SK-N-SH treated with all-trans-retinoic acid at 6 μM for 48 hours (cell line): ENCODE results near the gene CPSF4L.

ENCODE experiments used
- ATAC-seq: fragments of 200-7000 bp; cut with Tn5 transposase; 3 replicates; pipeline ENCODE4 v1.9.1; 2020; ENCODE audit warnings: mild to moderate bottlenecking, moderate library complexity
- ARNTL ChIP-seq: fragments of 450-650 bp; formaldehyde crosslinking; IDR thresholded peaks from 2 replicates; pipeline ENCODE4 v1.5.0; 2020; ENCODE audit warnings: low read depth, mild to moderate bottlenecking, moderate library complexity, borderline replicate concordance
- BACH2 ChIP-seq: fragments of 250-450 bp; sonication (Bioruptor Pico); IDR thresholded peaks from 2 replicates; pipeline ENCODE4 v1.9.0; 2021; ENCODE audit warnings: mild to moderate bottlenecking, borderline replicate concordance
- ISL1 ChIP-seq: fragments of 250-450 bp; sonication (Bioruptor Pico); IDR thresholded peaks from 2 replicates; pipeline ENCODE4 v2.1.2; 2022; ENCODE audit warnings: mild to moderate bottlenecking, moderate library complexity
- TCF4 ChIP-seq: fragments of 250-450 bp; sonication (Bioruptor Pico); IDR thresholded peaks from 2 replicates; pipeline ENCODE4 v1.8.0; 2021; ENCODE audit warnings: mild to moderate bottlenecking, moderate library complexity, borderline replicate concordance
- TOX ChIP-seq: fragments of 250-450 bp; sonication (Bioruptor Pico); IDR thresholded peaks from 2 replicates; pipeline ENCODE4 v1.8.0; 2021; ENCODE audit warnings: mild to moderate bottlenecking, moderate library complexity, borderline replicate concordance
- ZC3H10 ChIP-seq: fragments of 250-450 bp; sonication (Bioruptor Pico); IDR thresholded peaks from 2 replicates; pipeline ENCODE4 v1.5.1; 2021; ENCODE audit warnings: mild to moderate bottlenecking, moderate library complexity
- ZFP3 ChIP-seq: fragments of 250-450 bp; sonication (Bioruptor Pico); IDR thresholded peaks from 2 replicates; pipeline ENCODE4 v1.5.0; 2020; ENCODE audit warnings: mild to moderate bottlenecking, moderate library complexity
- ZFP30 ChIP-seq: fragments of 450-650 bp; formaldehyde crosslinking; IDR thresholded peaks from 2 replicates; pipeline ENCODE4 v1.5.0; 2022; ENCODE audit warnings: mild to moderate bottlenecking, moderate library complexity
- ZNF70 ChIP-seq: fragments of 450-650 bp; formaldehyde crosslinking; IDR thresholded peaks from 2 replicates; pipeline ENCODE4 v1.5.0; 2020; ENCODE audit warnings: mild to moderate bottlenecking, moderate library complexity
- TF ChIP-seq, protein P1 (sequence below): fragments of 250-450 bp; sonication (Bioruptor Pico); IDR thresholded peaks from 2 replicates; pipeline ENCODE4 v1.8.0; 2020; ENCODE audit warnings: mild to moderate bottlenecking, moderate library complexity, borderline replicate concordance
- TF ChIP-seq, protein P2 (sequence below): fragments of 250-450 bp; sonication (Bioruptor Pico); IDR thresholded peaks from 2 replicates; pipeline ENCODE4 v1.8.0; 2021; ENCODE audit warnings: low read depth, mild to moderate bottlenecking, moderate library complexity, borderline replicate concordance
- TF ChIP-seq, protein P3 (sequence below): fragments of 250-450 bp; sonication (Bioruptor Pico); IDR thresholded peaks from 2 replicates; pipeline ENCODE4 v1.5.0; 2020; ENCODE audit warnings: mild to moderate bottlenecking, moderate library complexity
- TF ChIP-seq, protein P4 (sequence below): fragments of 250-450 bp; sonication (Bioruptor Pico); IDR thresholded peaks from 2 replicates; pipeline ENCODE4 v1.5.1; 2020; ENCODE audit warnings: low read depth, mild to moderate bottlenecking, moderate library complexity

Gene CPSF4L

DNA sequence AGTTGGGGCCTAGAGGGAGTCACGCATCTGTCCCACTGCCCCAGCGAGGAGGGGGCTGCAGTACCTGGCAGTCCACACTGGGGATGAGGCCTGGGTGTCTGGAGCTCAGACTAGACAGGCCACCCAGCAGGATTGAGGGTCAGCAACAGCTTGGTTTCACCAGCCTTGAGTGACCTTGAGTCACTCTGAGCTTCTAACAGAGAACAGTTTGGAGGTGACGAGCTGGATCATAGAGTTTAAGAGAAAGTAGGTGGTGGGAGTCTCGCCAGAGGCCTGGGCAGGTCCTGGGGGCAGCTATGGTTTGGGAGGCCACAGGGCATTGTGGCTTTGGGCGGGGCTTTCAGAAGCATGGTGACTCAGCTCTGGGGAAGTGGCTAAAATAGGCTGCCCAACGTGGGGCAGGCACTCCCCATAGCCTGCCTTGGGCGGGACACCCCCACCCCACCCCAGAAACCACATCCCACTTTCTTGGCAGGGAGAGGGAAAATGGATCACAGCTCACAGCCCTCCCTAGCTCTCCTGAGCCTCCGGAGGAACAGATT is 29.7 kb upstream of the CPSF4L start:
- peak; percentile 78 for ATAC-seq
- TF ChIP-seq, protein P1, sequence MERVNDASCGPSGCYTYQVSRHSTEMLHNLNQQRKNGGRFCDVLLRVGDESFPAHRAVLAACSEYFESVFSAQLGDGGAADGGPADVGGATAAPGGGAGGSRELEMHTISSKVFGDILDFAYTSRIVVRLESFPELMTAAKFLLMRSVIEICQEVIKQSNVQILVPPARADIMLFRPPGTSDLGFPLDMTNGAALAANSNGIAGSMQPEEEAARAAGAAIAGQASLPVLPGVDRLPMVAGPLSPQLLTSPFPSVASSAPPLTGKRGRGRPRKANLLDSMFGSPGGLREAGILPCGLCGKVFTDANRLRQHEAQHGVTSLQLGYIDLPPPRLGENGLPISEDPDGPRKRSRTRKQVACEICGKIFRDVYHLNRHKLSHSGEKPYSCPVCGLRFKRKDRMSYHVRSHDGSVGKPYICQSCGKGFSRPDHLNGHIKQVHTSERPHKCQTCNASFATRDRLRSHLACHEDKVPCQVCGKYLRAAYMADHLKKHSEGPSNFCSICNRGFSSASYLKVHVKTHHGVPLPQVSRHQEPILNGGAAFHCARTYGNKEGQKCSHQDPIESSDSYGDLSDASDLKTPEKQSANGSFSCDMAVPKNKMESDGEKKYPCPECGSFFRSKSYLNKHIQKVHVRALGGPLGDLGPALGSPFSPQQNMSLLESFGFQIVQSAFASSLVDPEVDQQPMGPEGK: peak; percentile 65; the same call in 1 of the 2 replicates
- TF ChIP-seq, protein P2, sequence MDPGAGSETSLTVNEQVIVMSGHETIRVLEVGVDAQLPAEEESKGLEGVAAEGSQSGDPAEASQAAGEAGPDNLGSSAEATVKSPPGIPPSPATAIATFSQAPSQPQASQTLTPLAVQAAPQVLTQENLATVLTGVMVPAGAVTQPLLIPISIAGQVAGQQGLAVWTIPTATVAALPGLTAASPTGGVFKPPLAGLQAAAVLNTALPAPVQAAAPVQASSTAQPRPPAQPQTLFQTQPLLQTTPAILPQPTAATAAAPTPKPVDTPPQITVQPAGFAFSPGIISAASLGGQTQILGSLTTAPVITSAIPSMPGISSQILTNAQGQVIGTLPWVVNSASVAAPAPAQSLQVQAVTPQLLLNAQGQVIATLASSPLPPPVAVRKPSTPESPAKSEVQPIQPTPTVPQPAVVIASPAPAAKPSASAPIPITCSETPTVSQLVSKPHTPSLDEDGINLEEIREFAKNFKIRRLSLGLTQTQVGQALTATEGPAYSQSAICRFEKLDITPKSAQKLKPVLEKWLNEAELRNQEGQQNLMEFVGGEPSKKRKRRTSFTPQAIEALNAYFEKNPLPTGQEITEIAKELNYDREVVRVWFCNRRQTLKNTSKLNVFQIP (CRISPR knock-in tag): no peak

DNA sequence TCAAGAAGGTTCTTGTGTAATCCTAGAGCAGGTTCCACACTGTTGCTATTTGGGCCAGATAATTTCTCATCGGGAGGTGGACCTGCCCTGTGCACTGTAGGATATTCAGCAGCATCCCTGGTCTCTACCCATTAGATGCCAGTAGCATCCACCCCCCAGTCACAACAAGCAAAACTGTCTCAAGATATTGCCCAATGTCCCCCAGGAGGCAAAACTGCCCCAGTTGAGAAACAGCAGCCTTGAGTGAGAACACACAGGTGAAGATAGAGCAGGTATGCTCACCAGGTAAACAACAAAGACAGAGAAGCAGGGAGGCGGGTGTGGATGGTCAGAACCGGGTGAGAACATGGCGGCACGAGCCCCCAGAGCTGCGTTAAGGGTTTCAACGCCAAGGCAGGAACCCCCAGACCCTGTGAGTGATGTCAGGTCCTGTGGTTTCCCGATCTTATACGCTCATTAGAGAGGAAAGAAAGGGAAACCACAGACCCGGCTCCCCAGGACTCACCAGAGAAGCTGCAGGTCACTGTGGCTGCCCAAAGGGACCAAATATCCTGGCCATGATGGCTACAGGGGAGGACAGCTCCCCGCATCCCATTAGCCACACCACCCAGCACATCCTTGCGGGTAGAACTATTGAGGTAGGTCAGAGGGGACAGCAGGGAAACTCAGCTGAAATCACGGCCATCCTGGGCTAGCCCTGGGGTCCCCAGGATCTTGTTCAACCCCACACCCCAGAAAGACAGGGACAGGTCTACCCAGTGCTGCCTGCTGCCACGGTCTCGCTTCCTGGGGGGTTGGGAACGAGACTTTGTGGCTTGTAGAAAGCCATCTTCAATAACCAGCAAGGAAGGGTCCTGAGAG is 28.9 kb upstream of the CPSF4L start:
- TF ChIP-seq, protein P1: no peak
- TF ChIP-seq ISL1 (CRISPR knock-in tag): no peak
- TF ChIP-seq ZC3H10 (CRISPR knock-in tag): no peak
- TF ChIP-seq, protein P3, sequence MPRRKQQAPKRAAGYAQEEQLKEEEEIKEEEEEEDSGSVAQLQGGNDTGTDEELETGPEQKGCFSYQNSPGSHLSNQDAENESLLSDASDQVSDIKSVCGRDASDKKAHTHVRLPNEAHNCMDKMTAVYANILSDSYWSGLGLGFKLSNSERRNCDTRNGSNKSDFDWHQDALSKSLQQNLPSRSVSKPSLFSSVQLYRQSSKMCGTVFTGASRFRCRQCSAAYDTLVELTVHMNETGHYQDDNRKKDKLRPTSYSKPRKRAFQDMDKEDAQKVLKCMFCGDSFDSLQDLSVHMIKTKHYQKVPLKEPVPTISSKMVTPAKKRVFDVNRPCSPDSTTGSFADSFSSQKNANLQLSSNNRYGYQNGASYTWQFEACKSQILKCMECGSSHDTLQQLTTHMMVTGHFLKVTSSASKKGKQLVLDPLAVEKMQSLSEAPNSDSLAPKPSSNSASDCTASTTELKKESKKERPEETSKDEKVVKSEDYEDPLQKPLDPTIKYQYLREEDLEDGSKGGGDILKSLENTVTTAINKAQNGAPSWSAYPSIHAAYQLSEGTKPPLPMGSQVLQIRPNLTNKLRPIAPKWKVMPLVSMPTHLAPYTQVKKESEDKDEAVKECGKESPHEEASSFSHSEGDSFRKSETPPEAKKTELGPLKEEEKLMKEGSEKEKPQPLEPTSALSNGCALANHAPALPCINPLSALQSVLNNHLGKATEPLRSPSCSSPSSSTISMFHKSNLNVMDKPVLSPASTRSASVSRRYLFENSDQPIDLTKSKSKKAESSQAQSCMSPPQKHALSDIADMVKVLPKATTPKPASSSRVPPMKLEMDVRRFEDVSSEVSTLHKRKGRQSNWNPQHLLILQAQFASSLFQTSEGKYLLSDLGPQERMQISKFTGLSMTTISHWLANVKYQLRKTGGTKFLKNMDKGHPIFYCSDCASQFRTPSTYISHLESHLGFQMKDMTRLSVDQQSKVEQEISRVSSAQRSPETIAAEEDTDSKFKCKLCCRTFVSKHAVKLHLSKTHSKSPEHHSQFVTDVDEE: no peak
- ATAC-seq: no peak

DNA sequence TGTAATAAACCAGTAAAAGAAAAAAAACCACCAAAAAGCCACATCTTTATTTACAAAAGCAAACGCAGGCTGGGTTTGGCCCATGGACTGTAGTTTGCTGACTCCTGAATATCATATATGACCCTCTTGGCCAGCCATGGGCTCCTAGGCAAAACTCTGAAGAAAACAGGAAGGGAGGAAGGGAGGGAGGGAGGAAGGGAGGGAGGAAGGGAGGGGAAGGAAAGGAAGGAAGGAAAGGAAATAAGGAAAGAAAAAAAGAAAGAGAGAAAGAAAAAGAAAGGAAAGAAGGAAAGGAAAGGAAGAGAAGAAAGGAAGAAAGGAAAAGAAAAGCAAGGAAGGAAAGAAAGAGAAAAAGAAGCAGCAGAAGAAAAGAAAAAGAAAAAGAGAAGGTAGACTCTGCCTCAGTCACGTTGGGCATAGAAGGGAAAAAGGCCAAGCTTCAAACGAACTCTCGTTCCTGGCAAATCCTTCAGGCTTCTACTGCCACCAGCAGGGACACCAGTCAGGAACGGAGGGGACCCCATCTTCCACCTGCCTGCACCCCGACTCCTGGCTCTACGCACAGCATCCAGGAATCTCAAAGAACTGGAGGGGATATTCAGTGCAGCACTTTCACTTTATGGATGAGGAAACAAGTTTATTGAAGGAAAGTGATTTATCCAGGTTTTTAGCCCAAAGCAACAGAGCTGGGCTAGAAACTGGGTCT is 28.0 kb upstream of the CPSF4L start:
- no peak for ATAC-seq
- TF ChIP-seq ZNF70 (CRISPR knock-in tag): no peak
- TF ChIP-seq, protein P4, sequence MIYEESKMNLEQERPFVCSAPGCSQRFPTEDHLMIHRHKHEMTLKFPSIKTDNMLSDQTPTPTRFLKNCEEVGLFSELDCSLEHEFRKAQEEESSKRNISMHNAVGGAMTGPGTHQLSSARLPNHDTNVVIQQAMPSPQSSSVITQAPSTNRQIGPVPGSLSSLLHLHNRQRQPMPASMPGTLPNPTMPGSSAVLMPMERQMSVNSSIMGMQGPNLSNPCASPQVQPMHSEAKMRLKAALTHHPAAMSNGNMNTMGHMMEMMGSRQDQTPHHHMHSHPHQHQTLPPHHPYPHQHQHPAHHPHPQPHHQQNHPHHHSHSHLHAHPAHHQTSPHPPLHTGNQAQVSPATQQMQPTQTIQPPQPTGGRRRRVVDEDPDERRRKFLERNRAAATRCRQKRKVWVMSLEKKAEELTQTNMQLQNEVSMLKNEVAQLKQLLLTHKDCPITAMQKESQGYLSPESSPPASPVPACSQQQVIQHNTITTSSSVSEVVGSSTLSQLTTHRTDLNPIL: no peak

DNA sequence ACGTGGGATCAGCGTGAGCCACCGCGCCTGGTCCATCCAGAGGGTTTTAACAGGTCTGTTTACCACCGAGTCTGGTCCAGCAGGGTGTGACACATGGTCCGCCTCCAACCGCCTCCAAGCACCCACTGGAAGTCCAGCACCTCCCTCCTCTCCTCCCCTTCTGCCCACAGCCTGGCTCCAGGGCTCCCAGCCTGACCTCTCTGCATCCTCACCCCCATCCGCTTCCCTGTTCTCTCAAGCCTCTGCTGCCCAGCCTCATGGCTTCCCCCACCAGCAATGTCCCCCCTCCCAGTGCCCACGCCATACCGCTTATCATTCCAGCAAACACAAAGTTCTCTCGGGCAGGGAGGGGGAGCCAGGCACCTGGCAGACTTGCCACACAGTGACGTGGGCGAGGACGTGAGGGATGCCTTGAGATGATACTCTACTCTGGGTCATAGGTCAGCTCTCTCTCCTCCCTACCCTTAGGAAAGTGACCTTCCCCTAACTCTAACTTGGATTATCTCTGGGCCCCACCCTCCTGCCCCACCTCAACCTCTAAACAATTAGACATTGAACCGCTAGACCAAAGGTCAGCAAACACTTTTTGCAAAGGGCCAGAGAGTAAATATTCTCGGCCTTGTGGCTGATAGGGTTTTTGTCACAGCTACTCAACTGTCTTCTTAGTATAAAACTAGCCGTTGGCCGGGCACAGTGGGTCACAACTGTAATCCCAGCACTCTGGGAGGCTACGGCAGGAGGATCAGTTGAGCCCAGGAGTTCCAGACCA is 27.0 kb upstream of the CPSF4L start:
- no peak for ATAC-seq
- TF ChIP-seq ZNF70 (CRISPR knock-in tag): no peak
- TF ChIP-seq, protein P3: no peak
- no peak for TF ChIP-seq TCF4 (CRISPR knock-in tag)
- TF ChIP-seq ZFP3 (CRISPR knock-in tag): no peak
- TF ChIP-seq, protein P1: no peak
- no peak for TF ChIP-seq ARNTL (CRISPR knock-in tag)
- no peak for TF ChIP-seq ZFP30
- no peak for TF ChIP-seq BACH2
- TF ChIP-seq TOX (CRISPR knock-in tag): no peak
- TF ChIP-seq, protein P2 (CRISPR knock-in tag): no peak
- TF ChIP-seq ISL1 (CRISPR knock-in tag): no peak
